GM18502 (cell line): Measurements from ENCODE around the gene UQCR10.

Experiments
- ATAC-seq: cut with Tn5 transposase; IDR thresholded peaks from one replicate; pipeline ENCODE4 v1.9.1; 2021; ENCODE audit warnings: mild to moderate bottlenecking; ENCODE audit not compliant: unreplicated experiment, poor library complexity

The UQCR10 gene

GRCh38 chr22:29767171-29768051, at the start of gene UQCR10:
UQCR10 (plus strand) TSS chr22:29767369; CDS start chr22:29767399, 30 bp downstream.
- ATAC-seq, result peak; percentile 79

GRCh38 chr22:29717789-29718188, 49.4 kb upstream of the UQCR10 start:
- no peak for ATAC-seq

- ATAC-seq, result no peak
These were observed 47.9 kb upstream of the UQCR10 start for GRCh38 chr22:29718949-29719898.

GRCh38 chr22:29719899-29720645, 47.1 kb upstream of the UQCR10 start, which contains the start of gene CABP7:
CABP7 (plus strand) TSS chr22:29720003; CDS start chr22:29720425, 422 bp downstream.
- ATAC-seq, result no peak

GRCh38 chr22:29720811-29721323, 46.3 kb upstream of the UQCR10 start:
- ATAC-seq, result no peak

- no peak for ATAC-seq
These were observed 45.0 kb upstream of the UQCR10 start for GRCh38 chr22:29722151-29722550.

- ATAC-seq, result no peak
These were observed 44.6 kb upstream of the UQCR10 start for GRCh38 chr22:29722587-29722986.

GRCh38 chr22:29723766-29724165, 43.4 kb upstream of the UQCR10 start:
- no peak for ATAC-seq

- no peak for ATAC-seq
These were observed 42.3 kb upstream of the UQCR10 start for GRCh38 chr22:29724843-29725242.

GRCh38 chr22:29726106-29726505, 41.1 kb upstream of the UQCR10 start:
- no peak for ATAC-seq

GRCh38 chr22:29726512-29727130, 40.5 kb upstream of the UQCR10 start:
- no peak for ATAC-seq

- ATAC-seq, result no peak
These were observed 40.0 kb upstream of the UQCR10 start for GRCh38 chr22:29727131-29727523.

GRCh38 chr22:29729161-29729560, 38.0 kb upstream of the UQCR10 start:
- ATAC-seq, result no peak

- no peak for ATAC-seq
These were observed 35.9 kb upstream of the UQCR10 start for GRCh38 chr22:29731058-29731850.

GRCh38 chr22:29732883-29733282, 34.3 kb upstream of the UQCR10 start:
- ATAC-seq, result no peak

GRCh38 chr22:29733362-29734201, 33.6 kb upstream of the UQCR10 start:
- no peak for ATAC-seq

GRCh38 chr22:29734406-29734805, 32.8 kb upstream of the UQCR10 start:
- ATAC-seq, result no peak

GRCh38 chr22:29734838-29735237, 32.3 kb upstream of the UQCR10 start:
- ATAC-seq, result no peak
